K562 (cell line): ENCODE data around the gene LYRM7.

Source experiments
- RAD51 ChIP-seq: fragments of 450-650 bp; IDR thresholded peaks from 2 replicates; pipeline ENCODE4 v1.7.1; 2016; ENCODE audit warnings: low read depth, mild to moderate bottlenecking, borderline replicate concordance
- ZNF121 ChIP-seq: sonication (generic); formaldehyde crosslinking; conservative IDR thresholded peaks from 2 replicates; pipeline ENCODE4 v1.8.0; 2022; ENCODE audit warnings: missing genetic modification reagents

GRCh38 chr5:131151216-131151615, 19.5 kb upstream of the LYRM7 start:
- TF ChIP-seq ZNF121 (CRISPR knock-in tag) (no peak), RAD51 (no peak)
